Astrocyte (in vitro differentiated cells and primary cell): ENCODE results near the gene KIF26B. TPM values are rescaled to one million over a fixed set of nuclear protein-coding genes. Genes with fewer than 3 reads are reported as not detected.

Experiments used
- DNase-seq: peaks from one replicate; pipeline ENCODE4 v3.0.0-alpha.2; 2010; ENCODE audit warnings: low read depth
- FAIRE-seq: peaks from 2 replicates; lab custom pipeline; 2011; peaks lifted over from hg19 to GRCh38; lab: Jason Lieb, UNC
- H2AFZ ChIP-seq: 2 replicates; pipeline ENCODE4 v1.6.0; 2012; ENCODE audit warnings: low read depth, low read length, inconsistent platforms
- H3K27ac ChIP-seq: 2 replicates; pipeline ENCODE4 v1.5.1; 2011; ENCODE audit warnings: low read depth, low read length, inconsistent platforms
- H3K27me3 ChIP-seq: 2 replicates; pipeline ENCODE4 v1.6.0; 2011; ENCODE audit warnings: low read length, inconsistent platforms; ENCODE audit not compliant: insufficient read depth
- H3K36me3 ChIP-seq: 2 replicates; pipeline ENCODE4 v1.5.1; 2011; ENCODE audit warnings: low read length, inconsistent platforms; ENCODE audit not compliant: insufficient read depth
- H3K4me1 ChIP-seq: 2 replicates; pipeline ENCODE4 v1.5.1; 2011; ENCODE audit warnings: low read length, inconsistent platforms; ENCODE audit not compliant: insufficient read depth
- H3K4me2 ChIP-seq: 2 replicates; pipeline ENCODE4 v1.6.0; 2012; ENCODE audit warnings: low read length, inconsistent platforms
- H3K4me3 ChIP-seq: 2 replicates; pipeline ENCODE4 v1.5.1; 2011; ENCODE audit warnings: low read depth, mild to moderate bottlenecking, low read length, inconsistent platforms; ENCODE audit not compliant: insufficient read depth
- H3K79me2 ChIP-seq: 2 replicates; pipeline ENCODE4 v1.6.0; 2012; ENCODE audit warnings: mild to moderate bottlenecking, low read length, inconsistent platforms; ENCODE audit not compliant: insufficient read depth
- H3K9ac ChIP-seq: 2 replicates; pipeline ENCODE4 v1.6.0; 2012; ENCODE audit warnings: mild to moderate bottlenecking, low read length, inconsistent platforms
- H3K9me3 ChIP-seq: 2 replicates; pipeline ENCODE4 v1.5.1; 2012; ENCODE audit warnings: low read depth, mild to moderate bottlenecking, low read length, inconsistent platforms; ENCODE audit not compliant: insufficient read depth
- H4K20me1 ChIP-seq: 2 replicates; pipeline ENCODE4 v1.6.0; 2012; ENCODE audit warnings: low read length, inconsistent platforms; ENCODE audit not compliant: insufficient read depth
- H3K27ac Mint-ChIP-seq: one replicate; pipeline ENCODE4 v1.8.0; 2021; ENCODE audit warnings: mild to moderate bottlenecking, mixed read lengths; ENCODE audit not compliant: unreplicated experiment
- H3K27me3 Mint-ChIP-seq: one replicate; pipeline ENCODE4 v1.8.0; 2021; ENCODE audit warnings: low read depth, mixed read lengths; ENCODE audit not compliant: unreplicated experiment
- H3K36me3 Mint-ChIP-seq: one replicate; pipeline ENCODE4 v1.8.0; 2021; ENCODE audit warnings: low read depth, mixed read lengths; ENCODE audit not compliant: unreplicated experiment
- H3K4me1 Mint-ChIP-seq: one replicate; pipeline ENCODE4 v1.8.0; 2021; ENCODE audit warnings: low read depth, mixed read lengths; ENCODE audit not compliant: unreplicated experiment
- H3K4me3 Mint-ChIP-seq: one replicate; pipeline ENCODE4 v1.8.0; 2021; ENCODE audit warnings: mild to moderate bottlenecking, moderate library complexity, mixed read lengths; ENCODE audit not compliant: unreplicated experiment
- H3K9me3 Mint-ChIP-seq: one replicate; pipeline ENCODE4 v1.8.0; 2021; ENCODE audit warnings: mild to moderate bottlenecking, mixed read lengths; ENCODE audit not compliant: unreplicated experiment
- CTCF ChIP-seq: IDR thresholded peaks from 2 replicates; pipeline ENCODE4 v1.5.1; 2011; ENCODE audit warnings: low read depth, mild to moderate bottlenecking, inconsistent platforms, low read length, moderate library complexity; ENCODE audit not compliant: insufficient read depth
- EZH2 ChIP-seq: IDR thresholded peaks from 2 replicates; pipeline ENCODE4 v1.6.1; 2012; ENCODE audit warnings: mild to moderate bottlenecking, low read length, inconsistent platforms; ENCODE audit not compliant: insufficient read depth
- total RNA-seq: library from RNA; stranded (reverse); gene quantifications from 2 replicates; pipeline ENCODE4 v1.2.1, GENCODE V29; 2021

Gene KIF26B
- total RNA-seq, 1 donor from 2014 or later: 6.8 TPM

- H3K27me3 ChIP-seq: no peaks in the 10 kb centered on the region
- H3K27ac Mint-ChIP-seq: no peak overlapping the region
- DNase-seq (no peak), FAIRE-seq (no peak)
- no peaks in the 10 kb centered on the region for H3K79me2 ChIP-seq
- H3K9me3 Mint-ChIP-seq: no peaks in the 10 kb centered on the region
- peaks cover 20% of the 10 kb centered on the region for H3K27me3 Mint-ChIP-seq
- no peaks in the 10 kb centered on the region for H3K9me3 ChIP-seq
- no peaks in the 10 kb centered on the region for H3K4me1 ChIP-seq
- peaks cover 13% of the 10 kb centered on the region for H3K36me3 Mint-ChIP-seq
- H2AFZ ChIP-seq: no peak overlapping the region
- H3K4me2 ChIP-seq: no peak overlapping the region
- no peak for TF ChIP-seq EZH2
- no peak for TF ChIP-seq CTCF
- no peaks in the 10 kb centered on the region for H4K20me1 ChIP-seq
- no peak overlapping the region for H3K4me3 ChIP-seq
- no peak overlapping the region for H3K4me3 Mint-ChIP-seq
- no peak overlapping the region for H3K27ac ChIP-seq
- H3K36me3 ChIP-seq: no peaks in the 10 kb centered on the region
- H3K4me1 Mint-ChIP-seq: no peaks in the 10 kb centered on the region
- H3K9ac ChIP-seq: no peak overlapping the region
These were observed 401.3 kb downstream of the KIF26B start for GRCh38 chr1:245556057-245556456.

GRCh38 chr1:245558069-245558468 is 403.3 kb downstream of the KIF26B start:
- no peak overlapping the region for H3K4me3 Mint-ChIP-seq

More at GRCh38 chr1:245558069-245558468, 403.3 kb downstream of the KIF26B start:
- no peak overlapping the region for H3K27ac Mint-ChIP-seq
- H3K4me1 ChIP-seq: no peaks in the 10 kb centered on the region
- H4K20me1 ChIP-seq: no peaks in the 10 kb centered on the region
- no peak overlapping the region for H3K9ac ChIP-seq
- DNase-seq: no peak
- no peaks in the 10 kb centered on the region for H3K79me2 ChIP-seq
- no peak overlapping the region for H3K4me3 ChIP-seq
- H3K9me3 ChIP-seq: no peaks in the 10 kb centered on the region
- H3K36me3 Mint-ChIP-seq: peaks cover 13% of the 10 kb centered on the region
- peaks cover 28% of the 10 kb centered on the region for H3K27me3 Mint-ChIP-seq
- H2AFZ ChIP-seq: no peak overlapping the region
- H3K27me3 ChIP-seq: no peaks in the 10 kb centered on the region
- no peak for FAIRE-seq
- no peak overlapping the region for H3K27ac ChIP-seq
- H3K9me3 Mint-ChIP-seq: no peaks in the 10 kb centered on the region
- no peaks in the 10 kb centered on the region for H3K4me1 Mint-ChIP-seq
- no peak overlapping the region for H3K4me2 ChIP-seq
- TF ChIP-seq CTCF: no peak
- no peak for TF ChIP-seq EZH2
- no peaks in the 10 kb centered on the region for H3K36me3 ChIP-seq
